ENCODE data around the gene HERC2.
"Not testable (repeated sequence)": the region's sequence is repeated elsewhere in the genome, so short reads cannot be mapped to it uniquely, and the experiment has no call there.

Gene HERC2

GRCh38 chr15:28273873-28274610, 47.9 kb downstream of the HERC2 start:
- no peak for DNase-seq (ENCODE audit: low read depth in 2 of 2)

GRCh38 chr15:28273468-28273867, 48.5 kb downstream of the HERC2 start:
- no peak for DNase-seq (ENCODE audit: low read depth in 2 of 2)

GRCh38 chr15:28272587-28272986, 49.4 kb downstream of the HERC2 start:
- DNase-seq (ENCODE audit: low read depth in 2 of 2), result no peak

GRCh38 chr15:28271697-28272260, 50.2 kb downstream of the HERC2 start:
- DNase-seq (ENCODE audit: low read depth in 2 of 2), result no peak

- no peak for DNase-seq (ENCODE audit: low read depth in 2 of 2)
Measured at GRCh38 chr15:28269097-28269496, 52.9 kb downstream of the HERC2 start.

GRCh38 chr15:28267727-28268126, 54.3 kb downstream of the HERC2 start:
- no peak for DNase-seq (ENCODE audit: low read depth in 2 of 2)

GRCh38 chr15:28265334-28266019, 56.5 kb downstream of the HERC2 start:
- DNase-seq (ENCODE audit: low read depth in 2 of 2), result no peak

GRCh38 chr15:28264166-28264565, 57.8 kb downstream of the HERC2 start:
- no peak for DNase-seq (ENCODE audit: low read depth in 2 of 2)

GRCh38 chr15:28262438-28262837, 59.5 kb downstream of the HERC2 start:
- no peak for DNase-seq (ENCODE audit: low read depth in 2 of 2)

GRCh38 chr15:28260722-28261121, 61.3 kb downstream of the HERC2 start:
- DNase-seq (ENCODE audit: low read depth in 2 of 2), result no peak

- no peak for DNase-seq (ENCODE audit: low read depth in 2 of 2)
Measured at GRCh38 chr15:28260317-28260716, 61.7 kb downstream of the HERC2 start.

- no peak for DNase-seq (ENCODE audit: low read depth in 2 of 2)
Measured at GRCh38 chr15:28255965-28256364, 66.0 kb downstream of the HERC2 start.

GRCh38 chr15:28252831-28253230, 69.1 kb downstream of the HERC2 start:
- DNase-seq (ENCODE audit: low read depth in 2 of 2), result no peak

GRCh38 chr15:28246605-28247004, 75.4 kb downstream of the HERC2 start:
- DNase-seq (ENCODE audit: low read depth in 2 of 2), result no peak

- no peak for DNase-seq (ENCODE audit: low read depth in 2 of 2)
Measured at GRCh38 chr15:28243901-28244300, 78.1 kb downstream of the HERC2 start.

GRCh38 chr15:28243399-28243798, 78.6 kb downstream of the HERC2 start:
- DNase-seq (ENCODE audit: low read depth in 2 of 2), result no peak

GRCh38 chr15:28238296-28238695, 83.7 kb downstream of the HERC2 start:
- not testable (repeated sequence) for DNase-seq (ENCODE audit: low read depth in 2 of 2)

- DNase-seq (ENCODE audit: low read depth in 2 of 2), result not testable (repeated sequence)
Measured at GRCh38 chr15:28231743-28232142, 90.2 kb downstream of the HERC2 start.

- DNase-seq (ENCODE audit: low read depth in 2 of 2), result not testable (repeated sequence)
Measured at GRCh38 chr15:28231336-28231735, 90.6 kb downstream of the HERC2 start.

GRCh38 chr15:28228990-28229640, 92.9 kb downstream of the HERC2 start:
- not testable (repeated sequence) for DNase-seq (ENCODE audit: low read depth in 2 of 2)

GRCh38 chr15:28228096-28228495, 93.9 kb downstream of the HERC2 start:
- no peak for DNase-seq (ENCODE audit: low read depth in 2 of 2)

GRCh38 chr15:28227303-28227702, 94.7 kb downstream of the HERC2 start:
- not testable (repeated sequence) for DNase-seq (ENCODE audit: low read depth in 2 of 2)

All from activated CD4-positive, alpha-beta T cell treated with anti-CD3 and anti-CD28 coated beads for 24 hours (primary cell).